GM12801 (cell line): Measurements from ENCODE around the gene TMEM72.

ENCODE experiments used
- TF ChIP-seq, protein P1 (sequence below): IDR thresholded peaks from one replicate; pipeline ENCODE4 v1.5.1; 2011; ENCODE audit warnings: control low read depth; ENCODE audit not compliant: insufficient read length; ENCODE audit errors: extremely low read depth

The TMEM72 gene

DNA sequence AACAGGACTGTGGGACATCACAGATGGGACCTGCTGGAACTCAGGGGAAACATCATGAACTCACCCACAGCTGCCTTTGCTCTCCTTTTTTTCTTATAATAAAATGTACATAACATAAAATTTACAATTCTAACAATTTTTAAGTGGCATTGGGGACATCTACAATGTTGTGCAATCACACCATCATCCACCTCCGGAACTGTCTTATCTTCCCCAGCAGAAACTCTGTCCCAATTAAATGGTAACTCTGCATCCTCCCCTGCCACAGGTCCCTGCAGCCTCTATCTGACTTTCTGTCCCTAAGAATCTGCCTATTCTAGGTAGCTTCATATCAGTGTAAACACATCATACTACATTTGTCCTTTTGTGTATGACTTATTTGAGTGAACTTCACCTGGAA lies 19.4 kb upstream of the TMEM72 start:
- TF ChIP-seq, protein P1, sequence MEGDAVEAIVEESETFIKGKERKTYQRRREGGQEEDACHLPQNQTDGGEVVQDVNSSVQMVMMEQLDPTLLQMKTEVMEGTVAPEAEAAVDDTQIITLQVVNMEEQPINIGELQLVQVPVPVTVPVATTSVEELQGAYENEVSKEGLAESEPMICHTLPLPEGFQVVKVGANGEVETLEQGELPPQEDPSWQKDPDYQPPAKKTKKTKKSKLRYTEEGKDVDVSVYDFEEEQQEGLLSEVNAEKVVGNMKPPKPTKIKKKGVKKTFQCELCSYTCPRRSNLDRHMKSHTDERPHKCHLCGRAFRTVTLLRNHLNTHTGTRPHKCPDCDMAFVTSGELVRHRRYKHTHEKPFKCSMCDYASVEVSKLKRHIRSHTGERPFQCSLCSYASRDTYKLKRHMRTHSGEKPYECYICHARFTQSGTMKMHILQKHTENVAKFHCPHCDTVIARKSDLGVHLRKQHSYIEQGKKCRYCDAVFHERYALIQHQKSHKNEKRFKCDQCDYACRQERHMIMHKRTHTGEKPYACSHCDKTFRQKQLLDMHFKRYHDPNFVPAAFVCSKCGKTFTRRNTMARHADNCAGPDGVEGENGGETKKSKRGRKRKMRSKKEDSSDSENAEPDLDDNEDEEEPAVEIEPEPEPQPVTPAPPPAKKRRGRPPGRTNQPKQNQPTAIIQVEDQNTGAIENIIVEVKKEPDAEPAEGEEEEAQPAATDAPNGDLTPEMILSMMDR: no peak

DNA sequence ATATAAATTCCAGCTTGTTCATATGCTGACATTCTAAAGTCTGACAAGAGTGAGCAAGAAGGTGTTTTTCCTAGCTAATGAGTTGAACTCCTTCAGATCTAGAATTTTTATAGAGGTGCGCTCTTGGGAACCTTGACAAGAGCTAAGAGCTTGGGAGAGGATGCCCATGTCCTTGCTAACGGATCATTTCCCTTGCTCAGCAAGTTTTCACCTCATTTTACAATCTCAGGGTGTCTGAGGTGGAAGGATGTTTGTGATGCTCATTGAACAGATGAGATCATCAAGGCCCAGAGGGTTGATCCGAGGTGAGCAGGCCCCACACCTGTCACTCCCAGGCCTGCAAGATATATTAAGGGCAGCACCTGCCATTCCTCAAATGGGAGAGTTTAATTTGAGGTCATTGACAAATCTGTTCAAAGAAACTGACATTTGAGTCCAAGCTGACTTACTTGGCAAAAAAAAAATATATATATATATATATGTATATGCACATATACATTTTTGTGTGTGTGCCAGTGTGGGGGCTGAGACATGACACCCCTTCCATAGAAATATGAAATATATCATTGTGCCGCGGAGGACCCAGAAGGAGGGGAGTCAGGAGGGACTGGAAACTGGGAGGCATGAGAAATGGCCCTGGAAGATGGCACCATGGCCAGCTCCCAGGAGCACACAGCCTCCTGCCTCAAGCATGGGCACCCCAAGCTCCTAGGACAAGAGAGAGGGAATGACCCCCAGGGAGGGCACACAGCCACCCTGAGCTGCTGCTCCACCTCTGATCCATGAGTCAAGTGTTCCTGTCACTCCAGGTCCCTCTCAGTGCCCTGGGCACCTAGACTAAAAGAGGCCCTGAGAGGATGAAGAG lies 17.3 kb upstream of the TMEM72 start:
- TF ChIP-seq, protein P1: no peak

DNA sequence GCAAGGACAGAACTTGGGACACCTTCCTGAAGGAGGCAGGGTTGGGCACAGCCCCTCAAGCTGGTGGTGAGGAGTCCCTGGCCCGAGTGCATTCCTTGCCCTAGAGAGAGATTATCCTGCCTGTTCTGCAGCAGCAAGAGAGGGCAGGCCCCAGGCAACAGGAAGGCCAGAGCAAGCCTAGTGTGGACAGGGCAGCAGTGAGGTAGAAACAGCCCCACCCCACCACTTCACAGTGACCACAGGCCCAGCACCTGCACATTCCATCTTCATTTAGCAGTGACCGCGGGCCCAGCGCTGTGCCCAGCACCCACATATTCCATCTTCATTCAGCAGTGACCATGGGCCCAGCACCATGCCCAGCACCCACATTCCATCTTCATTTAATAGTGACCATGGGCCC lies 16.4 kb upstream of the TMEM72 start:
- TF ChIP-seq, protein P1: no peak

DNA sequence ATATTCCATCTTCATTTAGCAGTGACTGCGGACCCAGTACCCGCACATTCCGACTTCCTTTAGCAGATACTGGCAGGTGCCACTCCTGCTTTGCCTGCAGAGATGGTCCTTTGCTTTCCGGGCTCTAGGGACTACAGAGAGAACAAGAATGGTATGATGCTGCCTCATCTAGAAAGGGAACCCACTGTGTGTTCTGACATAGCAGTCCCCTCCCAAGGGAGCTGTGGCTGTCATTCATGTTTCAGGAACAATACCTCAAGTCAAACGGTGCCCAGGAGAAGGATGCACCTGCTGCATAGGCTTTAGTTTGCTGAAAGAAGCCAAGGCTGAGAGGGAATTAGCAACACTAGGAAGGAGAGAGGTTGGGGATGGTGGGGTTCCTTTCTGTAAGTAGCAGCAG lies 15.9 kb upstream of the TMEM72 start:
- TF ChIP-seq, protein P1: no peak

DNA sequence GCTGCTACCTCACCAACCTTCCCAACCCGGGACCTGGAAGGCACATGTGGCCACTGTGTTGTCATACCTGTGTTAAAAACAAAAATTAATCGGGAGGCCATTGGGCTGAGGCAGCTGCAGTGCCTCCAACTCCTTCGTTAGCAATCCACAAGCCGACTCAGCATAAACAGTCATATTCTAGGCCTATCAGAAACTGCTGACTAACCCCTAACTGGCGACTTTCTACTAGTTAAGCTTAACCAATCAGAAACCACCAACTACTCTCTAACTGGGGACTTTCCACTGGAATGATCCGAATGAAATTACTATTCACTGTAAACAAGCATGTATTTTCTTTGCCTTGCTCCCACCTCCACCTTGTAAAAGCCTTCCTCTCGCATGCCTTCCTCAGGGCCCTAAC lies 14.1 kb upstream of the TMEM72 start:
- TF ChIP-seq, protein P1: no peak

DNA sequence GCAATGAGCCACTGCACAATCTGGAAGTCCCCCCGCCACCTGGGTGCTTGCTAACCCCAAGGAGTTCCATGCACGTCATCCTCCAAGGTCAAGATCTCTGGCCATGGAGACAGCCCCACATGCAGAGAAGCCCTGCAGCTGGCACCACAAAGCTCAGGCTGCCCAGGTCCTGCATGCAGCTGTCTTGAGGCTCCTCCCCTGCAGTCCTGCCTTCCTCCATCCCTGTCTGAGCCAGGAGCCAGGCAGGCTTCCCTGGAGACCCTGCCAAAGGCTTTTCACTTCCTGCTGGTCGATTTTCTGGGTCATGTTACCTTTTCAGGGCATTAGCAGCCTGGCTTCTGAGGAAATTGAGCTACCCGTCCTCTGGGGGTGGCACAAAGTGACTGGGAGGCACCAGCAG lies 12.5 kb upstream of the TMEM72 start:
- TF ChIP-seq, protein P1: no peak

DNA sequence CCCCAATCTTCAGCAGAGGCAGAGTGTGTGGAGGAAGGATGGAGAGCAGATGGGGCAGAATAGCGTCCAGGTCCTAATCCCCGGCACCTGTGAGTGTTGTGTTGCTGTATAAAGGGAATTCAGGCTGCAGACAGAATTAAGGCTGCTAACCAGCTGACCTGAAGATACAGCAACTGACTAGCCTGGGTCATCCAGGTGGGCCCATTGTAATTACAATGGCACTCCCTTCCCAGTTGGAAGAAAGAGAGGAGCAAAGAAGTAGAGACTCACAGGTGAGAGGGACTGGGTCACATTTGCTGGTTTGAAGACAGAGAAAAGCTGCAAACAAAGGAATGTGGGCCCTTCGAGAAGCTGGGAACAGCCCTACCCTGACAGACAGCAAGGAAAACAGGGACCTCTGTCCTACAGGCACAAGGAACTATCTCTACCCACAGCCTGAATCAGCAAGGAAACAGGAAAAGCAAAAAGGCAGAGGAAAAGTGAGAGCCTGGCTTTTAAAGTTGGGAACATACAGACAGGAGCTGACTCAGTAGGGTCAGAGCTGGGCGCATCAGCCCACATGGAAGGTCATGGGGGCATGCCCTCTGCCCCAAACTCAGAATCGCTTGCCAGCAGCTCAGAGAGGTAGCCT lies 11.6 kb upstream of the TMEM72 start:
- TF ChIP-seq, protein P1: no peak
